Measurements from ENCODE around the gene SLC9A8. TPM values are rescaled to one million over a fixed set of nuclear protein-coding genes. Genes with fewer than 3 reads are reported as not detected.

The SLC9A8 gene
- total RNA-seq, 1 experiment from 2014 or later: 7.5 TPM

- no peak overlapping the region for H2BK20ac ChIP-seq (ENCODE audit: low read depth, low read length, poor library complexity, severe bottlenecking)
- H3K79me2 ChIP-seq (ENCODE audit: insufficient read depth, low read length): no peaks in the 10 kb centered on the region
- no peak overlapping the region for H2BK15ac ChIP-seq (ENCODE audit: low read depth, low read length)
- H3K79me1 ChIP-seq (ENCODE audit: insufficient read depth, low read depth, low read length, poor library complexity, severe bottlenecking): no peaks in the 10 kb centered on the region
- H3K27ac Mint-ChIP-seq: no peak overlapping the region
- no peak for DNase-seq
- no peak overlapping the region for H3K23ac ChIP-seq (ENCODE audit: insufficient read length, low read depth, low read length)
- no peak overlapping the region for H3K4me3 Mint-ChIP-seq
- H3T11ph ChIP-seq (ENCODE audit: low read length): no peak overlapping the region
- H3K36me3 Mint-ChIP-seq (ENCODE audit: insufficient read depth in 1 of 3, low read depth in 3 of 3): no peaks in the 10 kb centered on the region
- no peaks in the 10 kb centered on the region for H3K23me2 ChIP-seq (ENCODE audit: insufficient read length, low read depth, low read length, poor library complexity, severe bottlenecking)
- H3K4me2 ChIP-seq (ENCODE audit: insufficient read depth, insufficient read length, low read length): no peak overlapping the region
- H2AK5ac ChIP-seq (ENCODE audit: insufficient read length, low read length): no peak overlapping the region
- H3K9me3 ChIP-seq (ENCODE audit: control insufficient read depth, low read depth, low read length): no peaks in the 10 kb centered on the region
- no peak overlapping the region for H3K18ac ChIP-seq (ENCODE audit: insufficient read length, low read depth, low read length)
- no peaks in the 10 kb centered on the region for H4K20me1 ChIP-seq (ENCODE audit: control insufficient read depth, insufficient read depth, insufficient read length)
- no peak overlapping the region for H3K27ac ChIP-seq (ENCODE audit: insufficient read length, low read depth, low read length)
- no peak overlapping the region for H2BK5ac ChIP-seq (ENCODE audit: insufficient read length, low read length)
- H4K91ac ChIP-seq (ENCODE audit: insufficient read length, low read depth, low read length): no peak overlapping the region
- H3K4me1 ChIP-seq (ENCODE audit: insufficient read depth, low read length): no peaks in the 10 kb centered on the region
- H3K9me3 Mint-ChIP-seq: no peaks in the 10 kb centered on the region
- WGBS (ENCODE audit: extremely low coverage, insufficient read length, low lambda C conversion rate): no CpG with 5 or more reads among the region's 6 CpGs
- H2BK12ac ChIP-seq (ENCODE audit: insufficient read length, low read depth, low read length): no peak overlapping the region
- H3K14ac ChIP-seq (ENCODE audit: insufficient read depth, low read length): no peak overlapping the region
- no peaks in the 10 kb centered on the region for H3K27me3 ChIP-seq (ENCODE audit: insufficient read depth, low read length)
- no peak for TF ChIP-seq CTCF (conservative IDR thresholded peaks at IDR 0.05)
- H3K9ac ChIP-seq (ENCODE audit: extremely low read depth, insufficient read length, low read length): no peak overlapping the region
- peaks cover 1% of the 10 kb centered on the region; the same call in 1 of the 2 replicates for H3K27me3 Mint-ChIP-seq (ENCODE audit: low read depth)
- no peak overlapping the region for H4K8ac ChIP-seq (replicated peaks; ENCODE audit: insufficient read length, low read depth, low read length)
- H3K4me1 Mint-ChIP-seq: no peaks in the 10 kb centered on the region
- H2AFZ ChIP-seq (ENCODE audit: low read length): no peak overlapping the region
- no peak overlapping the region for H4K5ac ChIP-seq (ENCODE audit: insufficient read length, low read depth, low read length)
- H3K56ac ChIP-seq (ENCODE audit: insufficient read length, low read depth, low read length): no peak overlapping the region
- H3K4ac ChIP-seq (ENCODE audit: low read depth, low read length): no peak overlapping the region
- H2BK120ac ChIP-seq (ENCODE audit: low read depth, low read length, poor library complexity, severe bottlenecking): no peak overlapping the region
Observed at GRCh38 chr20:49797344-49797615, 15.3 kb upstream of the SLC9A8 start.

All from H9 (cell line).